HG03442 (cell line): ENCODE results near the gene MMP23B.
"Not testable (repeated sequence)": the region's sequence is repeated elsewhere in the genome, so short reads cannot be mapped to it uniquely, and the experiment has no call there.

Source experiments
- ATAC-seq: cut with Tn5 transposase; IDR thresholded peaks from one replicate; pipeline ENCODE4 v1.9.1; 2021; ENCODE audit warnings: mild to moderate bottlenecking, moderate library complexity; ENCODE audit not compliant: unreplicated experiment

MMP23B gene

GRCh38 chr1:1664318-1664717 is 32.3 kb downstream of the MMP23B start:
- not testable (repeated sequence) for ATAC-seq

GRCh38 chr1:1664941-1665814 is 33.2 kb downstream of the MMP23B start:
- no peak for ATAC-seq

- ATAC-seq = no peak
Observed at GRCh38 chr1:1665815-1666251, 33.9 kb downstream of the MMP23B start.

GRCh38 chr1:1666526-1666925 is 34.6 kb downstream of the MMP23B start:
- ATAC-seq = no peak

GRCh38 chr1:1669468-1670440 is 37.8 kb downstream of the MMP23B start:
- no peak for ATAC-seq

GRCh38 chr1:1670866-1671265 is 38.9 kb downstream of the MMP23B start:
- ATAC-seq = no peak

- no peak for ATAC-seq
Observed at GRCh38 chr1:1671365-1672119, 39.6 kb downstream of the MMP23B start.

- ATAC-seq = no peak
Observed at GRCh38 chr1:1672181-1672965, 40.4 kb downstream of the MMP23B start.

- ATAC-seq = not testable (repeated sequence)
Observed at GRCh38 chr1:1674806-1675205, 42.8 kb downstream of the MMP23B start.

- not testable (repeated sequence) for ATAC-seq
Observed at GRCh38 chr1:1675218-1675617, 43.2 kb downstream of the MMP23B start.

- not testable (repeated sequence) for ATAC-seq
Observed at GRCh38 chr1:1676087-1676486, 44.1 kb downstream of the MMP23B start.

GRCh38 chr1:1677718-1678580 is 46.0 kb downstream of the MMP23B start:
- peak; percentile 49 for ATAC-seq

- ATAC-seq = peak; percentile 27
Observed at GRCh38 chr1:1678581-1679380, 46.8 kb downstream of the MMP23B start.

GRCh38 chr1:1680031-1680911 is 48.3 kb downstream of the MMP23B start:
- ATAC-seq = no peak

GRCh38 chr1:1680912-1681273 is 48.9 kb downstream of the MMP23B start:
- ATAC-seq = no peak

GRCh38 chr1:1683104-1683905 is 51.3 kb downstream of the MMP23B start:
- no peak for ATAC-seq
